ENCODE measurements around the gene CDKN1A. TPM values are rescaled to one million over a fixed set of nuclear protein-coding genes. Genes with fewer than 3 reads are reported as not detected.

Gene CDKN1A
- total RNA-seq, 4 donors from 2014 or later: 49.7 to 137 (median 81.7) TPM

- H3K4me1 ChIP-seq: peaks cover 0 to 5% (median 0%) of the 10 kb centered on the region in 3 donors
- no peaks in the 10 kb centered on the region for H3K9me3 ChIP-seq
- WGBS, 2 donors (ENCODE audit: low coverage in 1 of 2): 86 to 92% methylated on average over 8 to 12 of the region's 16 CpGs
- H3K27ac ChIP-seq: no peak overlapping the region
- no peak overlapping the region for H3K4me3 ChIP-seq
- no peaks in the 10 kb centered on the region for H3K36me3 ChIP-seq
- H3K27me3 ChIP-seq: no peaks in the 10 kb centered on the region
- ATAC-seq: no peak
- TF ChIP-seq EP300 (IDR thresholded peaks at IDR 0.05): no peak
- no peak for TF ChIP-seq CTCF (IDR thresholded peaks at IDR 0.05)
- no peak for TF ChIP-seq POLR2A (IDR thresholded peaks at IDR 0.05)
- no peak for TF ChIP-seq POLR2AphosphoS5 (IDR thresholded peaks at IDR 0.05)
Measured at GRCh38 chr6:36634317-36635108, 44.0 kb upstream of the CDKN1A start.

GRCh38 chr6:36636283-36636682, 42.2 kb upstream of the CDKN1A start:
- TF ChIP-seq POLR2AphosphoS5 (IDR thresholded peaks at IDR 0.05) (no peak), POLR2A (IDR thresholded peaks at IDR 0.05) (no peak), CTCF (IDR thresholded peaks at IDR 0.05) (no peak), EP300 (IDR thresholded peaks at IDR 0.05) (no peak)
- no peak overlapping the region for H3K4me3 ChIP-seq
- H3K36me3 ChIP-seq: no peaks in the 10 kb centered on the region
- H3K27ac ChIP-seq: no peak overlapping the region
- H3K4me1 ChIP-seq: peaks cover 0 to 5% (median 0%) of the 10 kb centered on the region in 3 donors
- H3K9me3 ChIP-seq: no peaks in the 10 kb centered on the region
- WGBS, 2 donors (ENCODE audit: low coverage in 1 of 2): 40% methylated on average over 2 of the region's 5 CpGs; no CpG with 5 or more reads in 1 of the 2 donors
- no peak for ATAC-seq
- H3K27me3 ChIP-seq: no peaks in the 10 kb centered on the region

GRCh38 chr6:36636687-36637418, 41.7 kb upstream of the CDKN1A start:
- H3K4me3 ChIP-seq: no peak overlapping the region
- H3K27me3 ChIP-seq: no peaks in the 10 kb centered on the region
- no peak for ATAC-seq
- H3K4me1 ChIP-seq: peaks cover 0 to 5% (median 0%) of the 10 kb centered on the region in 3 donors
- H3K27ac ChIP-seq: no peak overlapping the region
- no peaks in the 10 kb centered on the region for H3K36me3 ChIP-seq
- WGBS, 2 donors (ENCODE audit: low coverage in 1 of 2): 70 to 86% methylated on average over 4 to 7 of the region's 12 CpGs
- TF ChIP-seq POLR2A (IDR thresholded peaks at IDR 0.05) (no peak), POLR2AphosphoS5 (IDR thresholded peaks at IDR 0.05) (no peak), EP300 (IDR thresholded peaks at IDR 0.05) (no peak), CTCF (IDR thresholded peaks at IDR 0.05) (no peak)
- H3K9me3 ChIP-seq: no peaks in the 10 kb centered on the region

- Histone ChIP-seq H3K36me3 (no peaks in the 10 kb centered on the region), H3K27ac (no peak overlapping the region), H3K4me1 (peaks cover 0 to 14% (median 5%) of the 10 kb centered on the region in 3 donors), H3K27me3 (no peaks in the 10 kb centered on the region), H3K4me3 (no peak overlapping the region), H3K9me3 (no peaks in the 10 kb centered on the region)
- WGBS, 2 donors (ENCODE audit: low coverage in 1 of 2): 89 to 100% methylated on average over 2 to 3 of the region's 3 CpGs
- ATAC-seq: no peak
- TF ChIP-seq CTCF (IDR thresholded peaks at IDR 0.05) (no peak), POLR2A (IDR thresholded peaks at IDR 0.05) (no peak)
Measured at GRCh38 chr6:36638579-36638978, 39.9 kb upstream of the CDKN1A start.

Measured in gastroesophageal sphincter (tissue), 4 donors.